ENCODE data around the gene SRP68. TPM values are rescaled to one million over a fixed set of nuclear protein-coding genes. Genes with fewer than 3 reads are reported as not detected.
A peak's percentile ranks its signal among the peaks of the same experiment; 100 is the strongest.

SRP68 gene
- total RNA-seq, 1 experiment from 2014 or later = 90.7 TPM

DNA sequence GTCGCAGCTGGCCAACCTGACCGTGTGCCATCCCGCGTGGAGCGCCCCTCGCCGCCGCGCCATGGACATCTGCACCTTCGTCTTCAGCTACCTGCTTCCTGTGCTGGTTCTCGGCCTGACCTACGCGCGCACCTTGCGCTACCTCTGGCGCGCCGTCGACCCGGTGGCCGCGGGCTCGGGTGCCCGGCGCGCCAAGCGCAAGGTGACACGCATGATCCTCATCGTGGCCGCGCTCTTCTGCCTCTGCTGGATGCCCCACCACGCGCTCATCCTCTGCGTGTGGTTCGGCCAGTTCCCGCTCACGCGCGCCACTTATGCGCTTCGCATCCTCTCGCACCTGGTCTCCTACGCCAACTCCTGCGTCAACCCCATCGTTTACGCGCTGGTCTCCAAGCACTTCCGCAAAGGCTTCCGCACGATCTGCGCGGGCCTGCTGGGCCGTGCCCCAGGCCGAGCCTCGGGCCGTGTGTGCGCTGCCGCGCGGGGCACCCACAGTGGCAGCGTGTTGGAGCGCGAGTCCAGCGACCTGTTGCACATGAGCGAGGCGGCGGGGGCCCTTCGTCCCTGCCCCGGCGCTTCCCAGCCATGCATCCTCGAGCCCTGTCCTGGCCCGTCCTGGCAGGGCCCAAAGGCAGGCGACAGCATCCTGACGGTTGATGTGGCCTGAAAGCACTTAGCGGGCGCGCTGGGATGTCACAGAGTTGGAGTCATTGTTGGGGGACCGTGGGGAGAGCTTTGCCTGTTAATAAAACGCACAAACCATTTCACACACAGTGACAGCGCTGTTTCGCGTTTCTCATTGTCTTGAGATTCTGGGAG is 4.7 kb upstream of the SRP68 start:
- Mint-ChIP-seq H3K4me3 (peak overlapping the region; percentile 86), H3K9me3 (no peaks in the 10 kb centered on the region), H3K27ac (no peak overlapping the region), H3K4me1 (peaks cover 53% of the 10 kb centered on the region), H3K27me3 (ENCODE audit: low read depth) (peaks cover 64% of the 10 kb centered on the region), H3K36me3 (no peaks in the 10 kb centered on the region)
- POLR2A ChIA-PET = interaction anchor here (1.3 kb wide), 1 partner anchor 26 kb away, joined by 3 read pairs; no protein-coding TSS in a partner anchor
- no peak for ATAC-seq
- TF ChIP-seq EMX1 (CRISPR knock-in tag; IDR thresholded peaks at IDR 0.05) (no peak), FOXP1 (CRISPR knock-in tag; IDR thresholded peaks at IDR 0.05; ENCODE audit: borderline replicate concordance) (peak; percentile 80; the same call in 1 of the 2 replicates), FOXK1 (CRISPR knock-in tag; IDR thresholded peaks at IDR 0.05) (no peak), ZNF138 (CRISPR knock-in tag; conservative IDR thresholded peaks at IDR 0.05) (0 out of 2 replicates have a peak, but pooled peaks have one; percentile 14), OVOL2 (CRISPR knock-in tag; IDR thresholded peaks at IDR 0.05; ENCODE audit: borderline replicate concordance) (no peak), TP53 (CRISPR knock-in tag; IDR thresholded peaks at IDR 0.05) (0 out of 2 replicates have a peak, but pooled peaks have one; percentile 79), ATF1 (CRISPR knock-in tag; IDR thresholded peaks at IDR 0.05) (0 out of 2 replicates have a peak, but pooled peaks have one; percentile 38), ESRRA (CRISPR knock-in tag; IDR thresholded peaks at IDR 0.05; ENCODE audit: borderline replicate concordance) (0 out of 2 replicates have a peak, but pooled peaks have one; percentile 13), CREB1 (CRISPR knock-in tag; IDR thresholded peaks at IDR 0.05) (no peak), ZNF121 (CRISPR knock-in tag; IDR thresholded peaks at IDR 0.05) (no peak)
- TF ChIP-seq, protein P1, sequence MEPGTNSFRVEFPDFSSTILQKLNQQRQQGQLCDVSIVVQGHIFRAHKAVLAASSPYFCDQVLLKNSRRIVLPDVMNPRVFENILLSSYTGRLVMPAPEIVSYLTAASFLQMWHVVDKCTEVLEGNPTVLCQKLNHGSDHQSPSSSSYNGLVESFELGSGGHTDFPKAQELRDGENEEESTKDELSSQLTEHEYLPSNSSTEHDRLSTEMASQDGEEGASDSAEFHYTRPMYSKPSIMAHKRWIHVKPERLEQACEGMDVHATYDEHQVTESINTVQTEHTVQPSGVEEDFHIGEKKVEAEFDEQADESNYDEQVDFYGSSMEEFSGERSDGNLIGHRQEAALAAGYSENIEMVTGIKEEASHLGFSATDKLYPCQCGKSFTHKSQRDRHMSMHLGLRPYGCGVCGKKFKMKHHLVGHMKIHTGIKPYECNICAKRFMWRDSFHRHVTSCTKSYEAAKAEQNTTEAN (CRISPR knock-in tag; IDR thresholded peaks at IDR 0.05) = 0 out of 2 replicates have a peak, but pooled peaks have one; percentile 22
- TF ChIP-seq, protein P2, sequence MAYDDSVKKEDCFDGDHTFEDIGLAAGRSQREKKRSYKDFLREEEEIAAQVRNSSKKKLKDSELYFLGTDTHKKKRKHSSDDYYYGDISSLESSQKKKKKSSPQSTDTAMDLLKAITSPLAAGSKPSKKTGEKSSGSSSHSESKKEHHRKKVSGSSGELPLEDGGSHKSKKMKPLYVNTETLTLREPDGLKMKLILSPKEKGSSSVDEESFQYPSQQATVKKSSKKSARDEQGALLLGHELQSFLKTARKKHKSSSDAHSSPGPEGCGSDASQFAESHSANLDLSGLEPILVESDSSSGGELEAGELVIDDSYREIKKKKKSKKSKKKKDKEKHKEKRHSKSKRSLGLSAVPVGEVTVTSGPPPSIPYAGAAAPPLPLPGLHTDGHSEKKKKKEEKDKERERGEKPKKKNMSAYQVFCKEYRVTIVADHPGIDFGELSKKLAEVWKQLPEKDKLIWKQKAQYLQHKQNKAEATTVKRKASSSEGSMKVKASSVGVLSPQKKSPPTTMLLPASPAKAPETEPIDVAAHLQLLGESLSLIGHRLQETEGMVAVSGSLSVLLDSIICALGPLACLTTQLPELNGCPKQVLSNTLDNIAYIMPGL (CRISPR knock-in tag; IDR thresholded peaks at IDR 0.05) = 0 out of 2 replicates have a peak, but pooled peaks have one; percentile 63
- TF ChIP-seq, protein P3, sequence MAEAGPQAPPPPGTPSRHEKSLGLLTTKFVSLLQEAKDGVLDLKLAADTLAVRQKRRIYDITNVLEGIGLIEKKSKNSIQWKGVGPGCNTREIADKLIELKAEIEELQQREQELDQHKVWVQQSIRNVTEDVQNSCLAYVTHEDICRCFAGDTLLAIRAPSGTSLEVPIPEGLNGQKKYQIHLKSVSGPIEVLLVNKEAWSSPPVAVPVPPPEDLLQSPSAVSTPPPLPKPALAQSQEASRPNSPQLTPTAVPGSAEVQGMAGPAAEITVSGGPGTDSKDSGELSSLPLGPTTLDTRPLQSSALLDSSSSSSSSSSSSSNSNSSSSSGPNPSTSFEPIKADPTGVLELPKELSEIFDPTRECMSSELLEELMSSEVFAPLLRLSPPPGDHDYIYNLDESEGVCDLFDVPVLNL (CRISPR knock-in tag; IDR thresholded peaks at IDR 0.05; ENCODE audit: borderline replicate concordance, low read depth) = peak; percentile 77; the same call in 1 of the 2 replicates
- TF ChIP-seq, protein P4, sequence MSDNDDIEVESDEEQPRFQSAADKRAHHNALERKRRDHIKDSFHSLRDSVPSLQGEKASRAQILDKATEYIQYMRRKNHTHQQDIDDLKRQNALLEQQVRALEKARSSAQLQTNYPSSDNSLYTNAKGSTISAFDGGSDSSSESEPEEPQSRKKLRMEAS (CRISPR knock-in tag; IDR thresholded peaks at IDR 0.05) = peak; percentile 75
- TF ChIP-seq, protein P5, sequence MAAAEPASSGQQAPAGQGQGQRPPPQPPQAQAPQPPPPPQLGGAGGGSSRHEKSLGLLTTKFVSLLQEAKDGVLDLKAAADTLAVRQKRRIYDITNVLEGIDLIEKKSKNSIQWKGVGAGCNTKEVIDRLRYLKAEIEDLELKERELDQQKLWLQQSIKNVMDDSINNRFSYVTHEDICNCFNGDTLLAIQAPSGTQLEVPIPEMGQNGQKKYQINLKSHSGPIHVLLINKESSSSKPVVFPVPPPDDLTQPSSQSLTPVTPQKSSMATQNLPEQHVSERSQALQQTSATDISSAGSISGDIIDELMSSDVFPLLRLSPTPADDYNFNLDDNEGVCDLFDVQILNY (CRISPR knock-in tag; IDR thresholded peaks at IDR 0.05) = 0 out of 2 replicates have a peak, but pooled peaks have one; percentile 60
- TF ChIP-seq, protein P6, sequence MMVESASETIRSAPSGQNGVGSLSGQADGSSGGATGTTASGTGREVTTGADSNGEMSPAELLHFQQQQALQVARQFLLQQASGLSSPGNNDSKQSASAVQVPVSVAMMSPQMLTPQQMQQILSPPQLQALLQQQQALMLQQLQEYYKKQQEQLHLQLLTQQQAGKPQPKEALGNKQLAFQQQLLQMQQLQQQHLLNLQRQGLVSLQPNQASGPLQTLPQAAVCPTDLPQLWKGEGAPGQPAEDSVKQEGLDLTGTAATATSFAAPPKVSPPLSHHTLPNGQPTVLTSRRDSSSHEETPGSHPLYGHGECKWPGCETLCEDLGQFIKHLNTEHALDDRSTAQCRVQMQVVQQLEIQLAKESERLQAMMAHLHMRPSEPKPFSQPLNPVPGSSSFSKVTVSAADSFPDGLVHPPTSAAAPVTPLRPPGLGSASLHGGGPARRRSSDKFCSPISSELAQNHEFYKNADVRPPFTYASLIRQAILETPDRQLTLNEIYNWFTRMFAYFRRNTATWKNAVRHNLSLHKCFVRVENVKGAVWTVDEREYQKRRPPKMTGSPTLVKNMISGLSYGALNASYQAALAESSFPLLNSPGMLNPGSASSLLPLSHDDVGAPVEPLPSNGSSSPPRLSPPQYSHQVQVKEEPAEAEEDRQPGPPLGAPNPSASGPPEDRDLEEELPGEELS (CRISPR knock-in tag; IDR thresholded peaks at IDR 0.05) = 0 out of 2 replicates have a peak, but pooled peaks have one; percentile 37
- peak; percentile 39 for DNase-seq (ENCODE audit: low spot score)
- CTCF ChIA-PET = interaction anchor here (0.6 to 4.9 kb wide), 11 partner anchors 15 to 323 kb away, joined by 3 to 43 read pairs (median 5); partner anchors contain the start of genes MRPL38 and UBALD2
